KOPT-K1 (cell line): ENCODE data around the gene PTGES3.
"Not testable (repeated sequence)": the region's sequence is repeated elsewhere in the genome, so short reads cannot be mapped to it uniquely, and the experiment has no call there.

ENCODE experiments used
- H3K27ac ChIP-seq: fragments of 200-600 bp; sonication (generic); 2 replicates; pipeline ENCODE4 v1.5.1; 2016; ENCODE audit warnings: antibody characterized with exemption, mild to moderate bottlenecking, low read depth, low read length; ENCODE audit not compliant: poor library complexity, severe bottlenecking
- H3K36me3 ChIP-seq: fragments of 200-600 bp; sonication (generic); 2 replicates; pipeline ENCODE4 v1.5.1; 2017; ENCODE audit warnings: antibody characterized with exemption, mild to moderate bottlenecking, low read length, moderate library complexity; ENCODE audit not compliant: insufficient read depth
- H3K9me3 ChIP-seq: fragments of 200-600 bp; sonication (generic); 2 replicates; pipeline ENCODE4 v1.5.1; 2017; ENCODE audit warnings: antibody characterized with exemption, low read length, mild to moderate bottlenecking; ENCODE audit not compliant: insufficient read depth, poor library complexity, severe bottlenecking

The PTGES3 gene

GRCh38 chr12:56682323-56682722 lies 5.8 kb downstream of the PTGES3 start:
- H3K9me3 ChIP-seq: no peaks in the 10 kb centered on the region
- H3K27ac ChIP-seq: no peak overlapping the region
- peaks cover 95% of the 10 kb centered on the region for H3K36me3 ChIP-seq

- Histone ChIP-seq H3K36me3 (peaks cover 96% of the 10 kb centered on the region), H3K9me3 (no peaks in the 10 kb centered on the region), H3K27ac (no peak overlapping the region)
Measured at GRCh38 chr12:56679883-56680575, 8.1 kb downstream of the PTGES3 start.

- Histone ChIP-seq H3K36me3 (peaks cover 91% of the 10 kb centered on the region), H3K9me3 (no peaks in the 10 kb centered on the region), H3K27ac (no peak overlapping the region)
Measured at GRCh38 chr12:56678852-56679251, 9.2 kb downstream of the PTGES3 start.

GRCh38 chr12:56677680-56678079 lies 10.4 kb downstream of the PTGES3 start:
- H3K27ac ChIP-seq: no peak overlapping the region
- no peaks in the 10 kb centered on the region for H3K9me3 ChIP-seq
- H3K36me3 ChIP-seq: peaks cover 94% of the 10 kb centered on the region

- Histone ChIP-seq H3K27ac (no peak overlapping the region), H3K36me3 (peaks cover 94% of the 10 kb centered on the region), H3K9me3 (no peaks in the 10 kb centered on the region)
Measured at GRCh38 chr12:56676851-56677580, 11.1 kb downstream of the PTGES3 start.

- Histone ChIP-seq H3K9me3 (no peaks in the 10 kb centered on the region), H3K36me3 (peaks cover 94% of the 10 kb centered on the region), H3K27ac (no peak overlapping the region)
Measured at GRCh38 chr12:56671608-56672007, 16.5 kb downstream of the PTGES3 start.

- Histone ChIP-seq H3K36me3 (peaks cover 94% of the 10 kb centered on the region), H3K27ac (no peak overlapping the region), H3K9me3 (no peaks in the 10 kb centered on the region)
Measured at GRCh38 chr12:56670836-56671235, 17.2 kb downstream of the PTGES3 start.

GRCh38 chr12:56668197-56668457 lies 20.0 kb downstream of the PTGES3 start:
- Histone ChIP-seq H3K9me3 (no peaks in the 10 kb centered on the region), H3K27ac (no peak overlapping the region), H3K36me3 (peaks cover 100% of the 10 kb centered on the region)

- Histone ChIP-seq H3K9me3 (no peaks in the 10 kb centered on the region), H3K36me3 (peaks cover 72% of the 10 kb centered on the region), H3K27ac (no peak overlapping the region)
Measured at GRCh38 chr12:56661979-56662638, 26.0 kb downstream of the PTGES3 start.

GRCh38 chr12:56661560-56661959 lies 26.5 kb downstream of the PTGES3 start:
- Histone ChIP-seq H3K36me3 (peaks cover 67% of the 10 kb centered on the region), H3K9me3 (no peaks in the 10 kb centered on the region), H3K27ac (no peak overlapping the region)

GRCh38 chr12:56658921-56659320 lies 29.2 kb downstream of the PTGES3 start:
- Histone ChIP-seq H3K9me3 (peaks cover 20% of the 10 kb centered on the region), H3K36me3 (peaks cover 40% of the 10 kb centered on the region), H3K27ac (no peak overlapping the region)

- H3K9me3 ChIP-seq: peaks cover 31% of the 10 kb centered on the region
- H3K27ac ChIP-seq: no peak overlapping the region
- H3K36me3 ChIP-seq: peaks cover 28% of the 10 kb centered on the region
Measured at GRCh38 chr12:56657416-56658379, 30.4 kb downstream of the PTGES3 start.

GRCh38 chr12:56653781-56654180 lies 34.3 kb downstream of the PTGES3 start:
- not testable (repeated sequence) for H3K27ac ChIP-seq, H3K36me3 ChIP-seq
- peaks cover 33% of the 10 kb centered on the region for H3K9me3 ChIP-seq

GRCh38 chr12:56648023-56648422 lies 40.1 kb downstream of the PTGES3 start:
- peaks cover 24% of the 10 kb centered on the region for H3K36me3 ChIP-seq
- H3K27ac ChIP-seq, H3K9me3 ChIP-seq: not testable (repeated sequence)
